Erythroblast (primary cell): ENCODE measurements around the gene TIMMDC1.

Source experiments
- GATA1 ChIP-seq: IDR thresholded peaks from 2 replicates; pipeline ENCODE4 v1.6.1; 2011; ENCODE audit warnings: low read depth, mild to moderate bottlenecking, control low read depth, low read length, moderate library complexity
- POLR2A ChIP-seq: IDR thresholded peaks from 2 replicates; pipeline ENCODE4 v1.6.1; 2011; ENCODE audit warnings: mild to moderate bottlenecking, low read length

- TF ChIP-seq POLR2A, result no peak
- TF ChIP-seq GATA1, result no peak
These were observed 59.0 kb downstream of the TIMMDC1 start for GRCh38 chr3:119557192-119557876.
